ENCODE results near the gene CDH23.

GRCh38 chr10:71696628-71697326 lies 300.1 kb downstream of the CDH23 start:
- TF ChIP-seq CTCF (IDR thresholded peaks at IDR 0.05) (peak; percentile 79 to 84 (median 80)), POLR2A (IDR thresholded peaks at IDR 0.05) (no peak)
